Measurements from ENCODE around the gene LRRC3.

LRRC3 gene

GRCh38 chr21:44454058-44454457 is 1.3 kb upstream of the LRRC3 start:
- DNase-seq = no peak
- intact Hi-C loops (cut with DNase I) = no loop called here

DNA sequence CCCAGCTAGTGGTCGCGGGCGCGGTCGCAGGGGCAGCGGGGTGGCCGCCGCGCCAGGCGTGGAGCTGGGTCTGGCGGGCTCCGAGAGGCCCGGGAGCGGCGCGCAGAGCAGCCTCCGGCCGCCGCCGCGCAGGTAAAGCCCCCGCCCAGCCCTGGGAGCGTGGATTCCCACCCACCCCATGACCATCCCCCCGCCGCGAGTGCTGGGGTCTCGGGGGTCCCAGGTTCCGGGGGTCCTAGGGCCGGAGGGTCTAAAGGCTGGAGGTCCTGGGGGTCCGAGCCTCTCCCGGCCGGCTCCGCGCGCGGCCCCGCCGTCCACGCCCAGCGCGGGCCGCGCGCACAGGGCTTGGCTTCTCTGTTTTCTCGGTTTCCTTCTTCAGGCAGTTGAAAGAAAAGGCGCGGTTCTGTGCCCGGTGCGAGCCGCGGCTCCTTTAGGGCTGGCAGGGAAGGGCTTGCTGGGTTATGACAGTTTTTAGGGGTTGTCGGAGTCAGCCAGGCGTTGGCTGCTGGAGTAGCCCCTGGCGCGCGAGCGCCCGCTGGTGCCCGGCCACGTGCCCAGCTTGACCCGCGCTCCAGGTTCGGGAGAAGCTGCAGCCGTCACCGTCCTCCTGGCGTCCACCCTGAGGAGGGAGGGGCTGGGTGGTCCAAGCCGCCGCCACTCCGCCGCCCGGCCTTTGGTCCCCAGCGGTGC is 359 bp downstream of the LRRC3 start:
- DNase-seq = peak in 6 of 10 donors; percentile 6 to 82 (median 39)
- intact Hi-C loops (cut with DNase I) = no loop called here

DNA sequence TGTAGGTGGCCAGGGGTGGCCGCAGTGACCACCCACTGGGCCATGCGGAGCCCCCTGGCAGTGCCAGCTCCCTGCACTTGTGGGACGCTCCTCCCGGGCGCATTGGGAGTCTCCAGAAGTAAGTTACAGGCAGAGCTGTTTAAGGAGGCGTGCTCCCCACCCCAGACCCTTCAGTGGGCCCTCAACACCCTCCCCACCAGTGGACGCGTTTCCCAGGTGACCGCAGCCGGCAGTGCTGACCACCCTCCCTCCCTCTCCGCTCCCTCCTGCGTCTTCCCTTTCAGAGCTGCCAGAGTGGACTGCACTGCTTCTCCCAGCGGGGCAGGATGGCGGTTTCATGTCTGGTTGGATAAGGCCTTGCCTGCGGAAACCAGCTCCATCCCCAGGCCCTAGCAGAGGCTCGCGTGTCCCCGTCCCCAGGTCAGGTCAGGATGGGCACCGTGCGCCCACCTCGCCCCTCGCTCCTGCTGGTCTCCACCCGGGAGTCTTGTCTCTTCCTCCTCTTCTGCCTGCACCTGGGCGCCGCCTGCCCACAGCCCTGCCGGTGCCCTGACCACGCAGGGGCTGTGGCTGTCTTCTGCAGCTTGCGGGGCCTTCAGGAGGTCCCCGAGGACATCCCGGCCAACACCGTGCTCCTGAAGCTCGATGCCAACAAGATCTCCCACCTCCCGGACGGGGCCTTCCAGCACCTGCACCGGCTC is 1.1 kb downstream of the LRRC3 start:
- intact Hi-C loops (cut with DNase I) = no loop called here
- peak in 6 of 10 donors; percentile 4 to 85 (median 46) for DNase-seq

DNA sequence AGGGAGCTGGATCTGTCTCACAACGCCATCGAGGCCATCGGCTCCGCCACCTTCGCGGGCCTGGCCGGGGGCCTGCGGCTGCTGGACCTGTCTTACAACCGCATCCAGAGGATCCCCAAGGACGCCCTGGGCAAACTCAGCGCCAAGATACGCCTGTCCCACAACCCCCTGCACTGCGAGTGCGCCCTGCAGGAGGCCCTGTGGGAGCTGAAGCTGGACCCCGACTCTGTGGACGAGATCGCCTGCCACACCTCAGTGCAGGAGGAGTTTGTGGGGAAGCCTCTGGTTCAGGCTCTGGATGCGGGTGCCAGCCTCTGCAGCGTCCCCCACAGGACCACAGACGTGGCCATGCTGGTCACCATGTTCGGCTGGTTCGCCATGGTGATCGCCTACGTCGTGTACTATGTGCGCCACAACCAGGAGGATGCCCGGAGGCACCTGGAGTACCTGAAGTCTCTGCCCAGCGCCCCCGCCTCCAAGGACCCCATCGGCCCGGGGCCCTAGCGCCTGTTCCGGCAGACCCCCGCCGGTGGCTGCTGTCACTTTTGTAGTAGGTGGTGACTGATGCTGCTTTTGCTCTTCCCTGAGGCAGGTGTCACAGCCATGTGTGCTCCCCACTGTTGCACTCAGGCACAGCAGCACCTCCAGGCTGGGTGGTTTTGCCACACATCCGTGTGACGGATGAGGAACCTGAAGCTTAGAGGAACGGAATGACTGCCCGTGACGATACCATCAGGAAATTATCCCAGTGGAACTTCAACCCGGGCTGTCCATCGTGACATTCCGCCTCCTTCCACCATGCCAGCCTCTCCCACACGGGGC is 1.8 kb downstream of the LRRC3 start:
- intact Hi-C loops (cut with DNase I) = no loop called here
- DNase-seq = peak in 6 of 10 donors; percentile 3 to 84 (median 33)

- peak in 5 of 10 donors; percentile 4 to 72 (median 24) for DNase-seq
- intact Hi-C loops (cut with DNase I) = no loop called here
Measured at GRCh38 chr21:44458971-44459711, 3.8 kb downstream of the LRRC3 start.

DNA sequence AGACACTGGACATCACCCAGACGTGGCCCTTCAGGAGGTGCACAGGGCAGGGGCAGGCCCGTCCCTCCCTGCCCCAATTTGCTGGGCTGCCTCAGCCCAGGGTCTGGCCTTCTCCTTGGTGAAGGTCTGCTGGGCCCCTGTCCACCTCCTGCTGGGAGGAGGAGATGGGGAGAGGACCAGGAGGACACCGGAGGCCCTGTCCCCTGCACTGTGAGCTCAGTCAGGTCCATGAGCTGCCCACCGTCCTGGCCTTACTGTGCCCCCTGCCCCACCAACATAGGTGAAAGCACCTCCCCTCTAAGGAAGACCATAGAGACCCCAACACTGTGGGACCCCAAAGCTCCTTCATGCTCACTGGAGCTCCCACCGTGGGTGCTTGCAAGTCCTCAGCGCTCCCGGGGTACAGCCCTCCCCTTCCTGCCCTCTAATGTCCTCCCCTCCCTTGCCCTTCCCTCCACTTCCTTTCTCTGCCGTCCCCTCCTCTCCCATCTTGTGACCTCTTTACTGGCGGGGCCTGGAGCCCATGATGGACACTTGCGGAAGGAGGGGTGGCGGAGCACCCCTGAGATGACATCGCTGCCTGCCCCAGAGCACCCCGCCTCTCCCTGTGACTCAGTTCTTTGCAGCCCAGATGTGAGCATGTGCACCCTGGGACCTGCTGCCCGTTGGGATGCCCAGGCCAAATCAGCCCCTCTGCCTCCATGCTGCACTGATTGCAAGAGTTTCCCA is 4.6 kb downstream of the LRRC3 start:
- DNase-seq = peak in 2 of 10 donors; percentile 39 to 55
- intact Hi-C loops (cut with DNase I) = no loop called here

GRCh38 chr21:44460441-44460755 is 5.1 kb downstream of the LRRC3 start:
- peak in 3 of 10 donors; percentile 11 to 65 (median 30) for DNase-seq
- intact Hi-C loops (cut with DNase I) = no loop called here

- intact Hi-C loops (cut with DNase I) = no loop called here
- peak in 3 of 10 donors; percentile 13 to 72 (median 22) for DNase-seq
Measured at GRCh38 chr21:44461005-44461404, 5.7 kb downstream of the LRRC3 start.

DNA sequence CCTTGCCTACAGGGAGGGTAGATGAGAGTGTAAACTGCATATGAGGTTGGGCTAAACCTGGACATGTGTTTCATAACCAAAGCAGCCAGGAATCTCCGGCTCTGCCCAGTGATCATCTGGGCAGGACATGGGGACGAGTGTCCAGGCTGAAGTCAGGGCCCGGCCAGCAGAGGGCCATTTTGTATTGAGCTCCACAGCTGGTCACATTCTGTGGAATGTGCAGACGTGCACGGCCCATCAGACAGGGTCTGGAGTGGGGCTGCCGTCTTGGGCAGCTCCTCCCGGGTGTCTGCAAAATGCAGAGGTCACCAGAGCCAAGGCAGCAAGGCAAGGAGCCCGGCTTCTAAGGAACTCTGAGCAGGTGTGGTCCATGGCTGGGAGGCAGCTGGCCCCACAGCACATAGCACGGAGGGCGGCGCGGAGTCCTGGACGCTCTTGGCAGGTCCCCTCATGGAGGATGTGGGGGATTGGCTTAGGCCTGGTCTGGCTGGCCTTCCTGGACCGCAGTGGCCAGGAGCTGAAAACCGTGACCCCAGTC is 6.2 kb downstream of the LRRC3 start:
- DNase-seq = peak in 4 of 10 donors; percentile 4 to 73 (median 48)
- intact Hi-C loops (cut with DNase I) = no loop called here

- intact Hi-C loops (cut with DNase I) = no loop called here
- DNase-seq = peak in 3 of 10 donors; percentile 9 to 58 (median 55)
Measured at GRCh38 chr21:44462086-44462833, 7.0 kb downstream of the LRRC3 start.

- intact Hi-C loops (cut with DNase I) = no loop called here
- peak in 3 of 10 donors; percentile 14 to 71 (median 66) for DNase-seq
Measured at GRCh38 chr21:44462834-44463200, 7.5 kb downstream of the LRRC3 start.

DNA sequence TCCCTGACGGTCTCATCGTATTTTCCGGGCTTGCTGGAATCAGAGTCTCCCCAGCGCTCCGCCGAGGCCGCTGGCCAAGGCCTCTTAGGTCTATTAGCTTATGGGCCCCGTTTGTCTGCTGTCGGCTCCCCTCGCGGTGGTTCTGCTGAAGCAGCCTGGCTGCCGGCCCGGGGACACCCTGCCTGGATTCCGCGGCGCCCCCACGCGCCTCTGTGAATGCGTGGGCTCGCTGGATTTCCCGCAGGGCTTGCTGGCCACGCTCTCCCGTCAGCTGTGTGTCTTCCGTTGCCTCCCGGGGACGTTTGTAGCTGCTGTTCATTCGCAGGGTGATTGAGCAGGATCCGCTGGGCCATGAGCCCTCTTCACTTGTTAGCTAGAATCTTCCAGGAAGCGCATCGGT is 8.4 kb downstream of the LRRC3 start:
- peak in 8 of 10 donors; percentile 19 to 91 (median 46) for DNase-seq
- intact Hi-C loops (cut with DNase I) = no loop called here

- peak in 2 of 10 donors; percentile 17 to 45 for DNase-seq
- intact Hi-C loops (cut with DNase I) = no loop called here
Measured at GRCh38 chr21:44464351-44464750, 9.0 kb downstream of the LRRC3 start.

DNA sequence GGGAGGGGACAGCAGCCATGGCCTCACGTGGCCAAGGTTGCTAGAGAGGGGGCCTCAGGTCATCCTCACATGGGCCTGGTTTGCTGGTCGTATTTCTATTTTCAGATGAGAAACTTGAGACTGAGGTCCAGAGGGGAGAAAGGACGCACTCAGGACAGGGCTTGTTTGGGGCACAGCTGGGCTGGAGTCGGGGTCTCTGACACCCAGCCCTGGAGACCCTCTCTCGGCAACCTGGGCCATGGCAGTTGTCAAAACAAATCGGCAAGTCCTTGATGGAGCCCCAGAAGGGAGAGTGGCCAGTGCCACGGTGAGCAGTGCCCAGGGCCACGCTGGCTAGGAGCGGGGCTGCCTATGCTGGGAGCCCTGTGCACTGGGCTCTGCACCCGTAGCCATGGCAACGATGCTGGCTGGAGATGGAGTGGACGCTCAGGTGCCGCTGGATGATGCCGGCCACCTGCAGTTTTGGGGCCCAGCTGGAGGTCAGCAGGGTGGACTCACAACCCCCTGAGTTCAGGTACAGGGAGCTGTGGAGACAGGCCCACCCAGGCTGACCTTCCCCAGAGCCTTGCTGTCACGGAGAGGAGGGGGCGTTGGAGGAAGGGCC is 11.1 kb downstream of the LRRC3 start:
- intact Hi-C loops (cut with DNase I) = no loop called here

DNA sequence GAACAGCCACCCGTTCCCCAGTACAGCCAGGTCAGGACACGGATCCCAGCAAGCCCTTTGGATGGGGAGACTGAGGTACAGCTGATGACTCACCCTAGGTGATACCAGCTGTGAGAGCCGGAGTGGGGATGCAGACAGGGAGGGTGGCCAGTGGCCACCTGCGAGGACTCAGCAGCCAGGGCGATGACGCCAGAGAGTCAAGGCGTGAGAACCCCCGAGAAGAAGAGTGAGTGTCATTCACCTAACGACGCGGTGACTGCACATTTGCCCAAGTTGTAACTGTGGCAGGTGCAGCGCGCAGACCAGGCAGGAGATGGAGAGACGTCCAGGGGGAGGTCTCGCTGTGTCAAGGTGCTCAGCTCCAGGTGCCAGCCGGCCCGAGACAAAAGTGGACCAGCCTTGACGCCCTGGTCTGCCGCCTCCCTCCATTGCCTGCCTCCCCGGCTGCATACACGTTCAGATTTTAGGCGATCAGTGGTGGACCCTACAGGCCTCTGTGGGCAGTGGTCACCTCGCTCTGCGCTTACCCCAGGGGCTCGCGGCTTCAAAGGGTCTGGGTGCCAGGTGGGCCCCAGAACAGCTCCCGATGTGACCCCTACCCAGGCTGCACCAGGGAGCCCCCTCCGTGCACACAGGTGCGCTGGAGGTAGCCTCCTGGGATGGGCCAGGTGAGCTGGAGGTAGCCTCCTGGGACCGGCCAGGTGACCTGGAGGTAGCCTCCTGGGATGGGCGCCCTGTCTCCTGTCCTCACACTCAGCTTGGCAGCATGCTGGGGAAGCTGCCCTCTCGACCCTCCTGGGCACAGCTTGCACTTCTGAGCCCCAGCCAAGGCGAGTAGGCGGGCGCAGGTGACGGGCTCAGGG is 11.9 kb downstream of the LRRC3 start:
- intact Hi-C loops (cut with DNase I) = no loop called here
- DNase-seq = peak in 2 of 10 donors; percentile 19 to 67

More for the DNA sequence above, 11.1 kb downstream of the LRRC3 start:
- peak in 2 of 10 donors; percentile 22 to 55 for DNase-seq

GRCh38 chr21:44467859-44468195 is 12.5 kb downstream of the LRRC3 start:
- DNase-seq = no peak
- intact Hi-C loops (cut with DNase I) = no loop called here

GRCh38 chr21:44471341-44471740 is 16.0 kb downstream of the LRRC3 start:
- no peak for DNase-seq
- intact Hi-C loops (cut with DNase I) = loop anchor here (5.0 kb wide), 1 partner anchor 789 kb away; no protein-coding TSS in a partner anchor

All from posterior cingulate gyrus (tissue), 11 donors.